GM23338 (cell line): Measurements from ENCODE around the gene IKBIP. TPM values are rescaled to one million over a fixed set of nuclear protein-coding genes. Genes with fewer than 3 reads are reported as not detected.

Experiments
- ATAC-seq: fragments of 200-7000 bp; cut with Tn5 transposase; 3 replicates; pipeline ENCODE4 v1.9.1; 2020
- DNase-seq: peaks from one replicate; pipeline ENCODE4 v3.0.0-alpha.2; 2015; ENCODE audit warnings: low spot score
- H2AFZ ChIP-seq: fragments of 200-600 bp; sonication (generic); 2 replicates; pipeline ENCODE4 v1.8.0; 2016; ENCODE audit warnings: antibody characterized with exemption, mild to moderate bottlenecking, moderate library complexity
- H3F3A ChIP-seq: fragments of 200-600 bp; sonication (generic); replicated peaks from 2 replicates; pipeline ENCODE4 v1.8.0; 2017; ENCODE audit warnings: antibody characterized with exemption, mixed run types, low read depth
- H3K27ac ChIP-seq: fragments of 200-600 bp; sonication (generic); 2 replicates; pipeline ENCODE4 v1.6.1; 2016; ENCODE audit warnings: low read depth
- H3K27me3 ChIP-seq: fragments of 200-600 bp; sonication (generic); 2 replicates; pipeline ENCODE4 v1.8.0; 2016; ENCODE audit warnings: mild to moderate bottlenecking, mixed run types, moderate library complexity; ENCODE audit not compliant: insufficient read depth
- H3K36me3 ChIP-seq: fragments of 200-600 bp; sonication (generic); 2 replicates; pipeline ENCODE4 v1.8.0; 2016; ENCODE audit warnings: mild to moderate bottlenecking; ENCODE audit not compliant: insufficient read depth
- H3K4me1 ChIP-seq: fragments of 200-600 bp; sonication (generic); 2 replicates; pipeline ENCODE4 v1.8.0; 2016; ENCODE audit warnings: mild to moderate bottlenecking, moderate library complexity; ENCODE audit not compliant: insufficient read depth
- H3K4me2 ChIP-seq: fragments of 200-600 bp; sonication (generic); 2 replicates; pipeline ENCODE4 v1.7.1; 2017; ENCODE audit warnings: mixed run types
- H3K4me3 ChIP-seq: fragments of 200-600 bp; sonication (generic); 2 replicates; pipeline ENCODE4 v1.6.1; 2016; ENCODE audit warnings: mixed run types
- H3K79me2 ChIP-seq: fragments of 200-600 bp; sonication (generic); replicated peaks from 2 replicates; pipeline ENCODE4 v1.8.0; 2017; ENCODE audit warnings: mild to moderate bottlenecking; ENCODE audit not compliant: insufficient read depth
- H3K9me2 ChIP-seq: fragments of 200-600 bp; sonication (generic); 2 replicates; pipeline ENCODE4 v1.8.0; 2017; ENCODE audit not compliant: insufficient read depth
- H4K20me1 ChIP-seq: fragments of 200-600 bp; sonication (generic); replicated peaks from 2 replicates; pipeline ENCODE4 v1.8.0; 2017; ENCODE audit warnings: mild to moderate bottlenecking; ENCODE audit not compliant: insufficient read depth
- H3K27ac Mint-ChIP-seq: 2 replicates; pipeline ENCODE4 v1.8.0; 2020; ENCODE audit warnings: inconsistent platforms, mild to moderate bottlenecking, moderate library complexity, mixed read lengths
- H3K27me3 Mint-ChIP-seq: 3 replicates; pipeline ENCODE4 v1.8.0; 2022; ENCODE audit warnings: low read depth, mild to moderate bottlenecking, moderate library complexity, mixed read lengths, inconsistent platforms; ENCODE audit not compliant: insufficient read depth, poor library complexity
- H3K36me3 Mint-ChIP-seq: 3 replicates; pipeline ENCODE4 v1.8.0; 2021; ENCODE audit warnings: low read depth, mild to moderate bottlenecking, inconsistent platforms, moderate library complexity, mixed read lengths
- H3K4me1 Mint-ChIP-seq: 3 replicates; pipeline ENCODE4 v1.8.0; 2020; ENCODE audit warnings: mild to moderate bottlenecking, inconsistent platforms, mixed read lengths
- H3K4me3 Mint-ChIP-seq: 3 replicates; pipeline ENCODE4 v1.8.0; 2021; ENCODE audit warnings: moderate library complexity, mild to moderate bottlenecking, inconsistent platforms, mixed read lengths
- H3K9me3 Mint-ChIP-seq: 3 replicates; pipeline ENCODE4 v1.8.0; 2020; ENCODE audit warnings: moderate library complexity, mild to moderate bottlenecking, inconsistent platforms, mixed read lengths
- CTCF ChIP-seq, 2 experiments: fragments of 200-600 bp in 1 of 2; sonication (generic) in 1 of 2; conservative IDR thresholded peaks; 2 replicates each; pipeline versions ENCODE4 v1.5.1 to v1.6.1; 2016 to 2017; ENCODE audit warnings: antibody characterized with exemption in 2 of 2, low read depth in 2 of 2, mild to moderate bottlenecking in 2 of 2, moderate library complexity in 1 of 2
- EZH2 ChIP-seq: fragments of 200-600 bp; sonication (generic); IDR thresholded peaks from one replicate; pipeline ENCODE4 v1.8.0; 2017; ENCODE audit warnings: antibody characterized with exemption, mild to moderate bottlenecking, low read depth; ENCODE audit not compliant: unreplicated experiment
- EZH2phosphoT487 ChIP-seq: fragments of 200-600 bp; sonication (generic); IDR thresholded peaks from one replicate; pipeline ENCODE4 v1.8.1; 2018; ENCODE audit warnings: antibody characterized with exemption; ENCODE audit not compliant: unreplicated experiment
- NANOG ChIP-seq: IDR thresholded peaks from 2 replicates; pipeline ENCODE4 v1.6.1; 2016; ENCODE audit warnings: antibody characterized with exemption, borderline replicate concordance
- POLR2AphosphoS5 ChIP-seq: IDR thresholded peaks from 2 replicates; pipeline ENCODE4 v1.6.1; 2016; ENCODE audit warnings: antibody characterized with exemption, low read depth
- STAT1 ChIP-seq: IDR thresholded peaks from one replicate; pipeline ENCODE4 v1.6.1; 2016; ENCODE audit warnings: antibody characterized with exemption; ENCODE audit not compliant: unreplicated experiment
- ZNF114 ChIP-seq: fragments of 250-450 bp; sonication (Bioruptor Pico); IDR thresholded peaks from 2 replicates; pipeline ENCODE4 v1.5.0; 2020; ENCODE audit warnings: mild to moderate bottlenecking, moderate library complexity
- ZNF462 ChIP-seq: fragments of 250-450 bp; sonication (Bioruptor Pico); IDR thresholded peaks from 2 replicates; pipeline ENCODE4 v1.5.0; 2020; ENCODE audit warnings: mild to moderate bottlenecking, moderate library complexity
- polyA plus RNA-seq: library from polyadenylated mRNA; unstranded; fragments of >200 nt; fragmentation: Nextera tagmentation; extraction: Ambion mirVana; gene quantifications from 2 replicates; pipeline ENCODE4 v1.2.1, GENCODE V29; 2016
- total RNA-seq: library from RNA; depleted of rRNA; stranded (reverse); fragments of >200 nt; shearing (Covaris generic); gene quantifications from 2 replicates; pipeline ENCODE4 v1.2.3, GENCODE V29; 2014
- TF ChIP-seq, protein P1 (sequence below): IDR thresholded peaks from one replicate; pipeline ENCODE4 v1.6.1; 2018; ENCODE audit warnings: antibody characterized with exemption; ENCODE audit not compliant: unreplicated experiment

IKBIP gene
- total and polyA plus RNA-seq, 2 experiments from 2014 or later: 17.8 to 22.5 TPM

- no peak for TF ChIP-seq ZNF462
- TF ChIP-seq POLR2AphosphoS5: no peak
- TF ChIP-seq, protein P1, sequence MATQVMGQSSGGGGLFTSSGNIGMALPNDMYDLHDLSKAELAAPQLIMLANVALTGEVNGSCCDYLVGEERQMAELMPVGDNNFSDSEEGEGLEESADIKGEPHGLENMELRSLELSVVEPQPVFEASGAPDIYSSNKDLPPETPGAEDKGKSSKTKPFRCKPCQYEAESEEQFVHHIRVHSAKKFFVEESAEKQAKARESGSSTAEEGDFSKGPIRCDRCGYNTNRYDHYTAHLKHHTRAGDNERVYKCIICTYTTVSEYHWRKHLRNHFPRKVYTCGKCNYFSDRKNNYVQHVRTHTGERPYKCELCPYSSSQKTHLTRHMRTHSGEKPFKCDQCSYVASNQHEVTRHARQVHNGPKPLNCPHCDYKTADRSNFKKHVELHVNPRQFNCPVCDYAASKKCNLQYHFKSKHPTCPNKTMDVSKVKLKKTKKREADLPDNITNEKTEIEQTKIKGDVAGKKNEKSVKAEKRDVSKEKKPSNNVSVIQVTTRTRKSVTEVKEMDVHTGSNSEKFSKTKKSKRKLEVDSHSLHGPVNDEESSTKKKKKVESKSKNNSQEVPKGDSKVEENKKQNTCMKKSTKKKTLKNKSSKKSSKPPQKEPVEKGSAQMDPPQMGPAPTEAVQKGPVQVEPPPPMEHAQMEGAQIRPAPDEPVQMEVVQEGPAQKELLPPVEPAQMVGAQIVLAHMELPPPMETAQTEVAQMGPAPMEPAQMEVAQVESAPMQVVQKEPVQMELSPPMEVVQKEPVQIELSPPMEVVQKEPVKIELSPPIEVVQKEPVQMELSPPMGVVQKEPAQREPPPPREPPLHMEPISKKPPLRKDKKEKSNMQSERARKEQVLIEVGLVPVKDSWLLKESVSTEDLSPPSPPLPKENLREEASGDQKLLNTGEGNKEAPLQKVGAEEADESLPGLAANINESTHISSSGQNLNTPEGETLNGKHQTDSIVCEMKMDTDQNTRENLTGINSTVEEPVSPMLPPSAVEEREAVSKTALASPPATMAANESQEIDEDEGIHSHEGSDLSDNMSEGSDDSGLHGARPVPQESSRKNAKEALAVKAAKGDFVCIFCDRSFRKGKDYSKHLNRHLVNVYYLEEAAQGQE: no peak
- no peak for TF ChIP-seq ZNF114 (CRISPR knock-in tag)
- TF ChIP-seq NANOG: no peak
Measured at GRCh38 chr12:98639491-98639890, 5.1 kb downstream of the IKBIP start (continued).

- Mint-ChIP-seq H3K27ac (no peak overlapping the region), H3K4me3 (no peak overlapping the region), H3K36me3 (peaks cover 2% of the 10 kb centered on the region; the same call in 1 of the 3 replicates), H3K27me3 (peaks cover 2% of the 10 kb centered on the region), H3K9me3 (no peaks in the 10 kb centered on the region), H3K4me1 (no peaks in the 10 kb centered on the region)
- H3K79me2 ChIP-seq: peaks cover 24% of the 10 kb centered on the region
- no peak overlapping the region for H3K4me3 ChIP-seq
- no peak overlapping the region for H3K27ac ChIP-seq
- ATAC-seq (no peak), DNase-seq (no peak)
- H3K27me3 ChIP-seq: no peaks in the 10 kb centered on the region
- H3K4me1 ChIP-seq: 0 out of 2 replicates have a peak, but pooled peaks cover 2% of the 10 kb centered on the region
- H2AFZ ChIP-seq: no peak overlapping the region
- no peak overlapping the region for H3K4me2 ChIP-seq
- peaks cover 8% of the 10 kb centered on the region; the same call in 1 of the 2 replicates for H4K20me1 ChIP-seq
- H3K9me2 ChIP-seq: no peaks in the 10 kb centered on the region
- no peaks in the 10 kb centered on the region for H3F3A ChIP-seq
- H3K36me3 ChIP-seq: no peaks in the 10 kb centered on the region
- TF ChIP-seq EZH2: no peak
- TF ChIP-seq, protein P1: no peak
- TF ChIP-seq NANOG: no peak
- no peak for TF ChIP-seq POLR2AphosphoS5
- TF ChIP-seq STAT1: no peak
- no peak for TF ChIP-seq CTCF (conservative IDR thresholded peaks at IDR 0.05; ENCODE audit: low read depth in 2 of 2)
- no peak for TF ChIP-seq ZNF114 (CRISPR knock-in tag)
- no peak for TF ChIP-seq EZH2phosphoT487
Measured at GRCh38 chr12:98638009-98638408, 6.6 kb downstream of the IKBIP start.
